ENCODE results near the gene GABRP.

- TF ChIP-seq POLR2A (IDR thresholded peaks at IDR 0.05) (no peak), CTCF (IDR thresholded peaks at IDR 0.05) (no peak)
Observed at GRCh38 chr5:170863646-170864045, 80.1 kb downstream of the GABRP start.
